Natural killer cell (primary cell): ENCODE measurements around the gene CRLF3. TPM values are rescaled to one million over a fixed set of nuclear protein-coding genes. Genes with fewer than 3 reads are reported as not detected.
"Not testable (repeated sequence)": the region's sequence is repeated elsewhere in the genome, so short reads cannot be mapped to it uniquely, and the experiment has no call there.

Experiments used
- ATAC-seq, 3 donors: fragments of 150-1000 bp in 2 of 3; fragments of 200-7000 bp in 1 of 3; cut with Tn5 transposase; 1 replicate in 1 of 3; 2 replicates in 2 of 3; pipeline ENCODE4 v1.10.0; 2021; ENCODE audit warnings: mild to moderate bottlenecking in 2 of 3, moderate library complexity in 2 of 3
- DNase-seq, 2 donors: peaks; one replicate each; pipeline versions ENCODE4 v3.0.0 to v3.0.0-alpha.2; 2013 to 2021; ENCODE audit warnings: mixed read lengths in 1 of 2
- H3K27ac ChIP-seq: one replicate; pipeline ENCODE4 v1.5.1; 2013; ENCODE audit warnings: mild to moderate bottlenecking, low read length
- H3K27me3 ChIP-seq: one replicate; pipeline ENCODE4 v1.6.1; 2013; ENCODE audit warnings: low read length; ENCODE audit not compliant: control insufficient read depth, insufficient read depth
- H3K36me3 ChIP-seq: one replicate; pipeline ENCODE4 v1.6.1; 2013; ENCODE audit warnings: low read length; ENCODE audit not compliant: control insufficient read depth, insufficient read depth
- H3K4me1 ChIP-seq: one replicate; pipeline ENCODE4 v1.6.1; 2013; ENCODE audit warnings: low read length; ENCODE audit not compliant: control insufficient read depth, insufficient read depth
- H3K4me3 ChIP-seq: one replicate; pipeline ENCODE4 v1.5.1; 2013; ENCODE audit warnings: low read length
- H3K9me3 ChIP-seq: one replicate; pipeline ENCODE4 v1.6.1; 2013; ENCODE audit warnings: low read length; ENCODE audit not compliant: control insufficient read depth, insufficient read depth
- H3K27ac Mint-ChIP-seq, 2 donors: one replicate each; pipeline ENCODE4 v1.8.0; 2022; ENCODE audit warnings: mild to moderate bottlenecking in 2 of 2, mixed read lengths in 2 of 2, moderate library complexity in 1 of 2
- H3K27me3 Mint-ChIP-seq, 2 donors: one replicate each; pipeline ENCODE4 v1.8.0; 2022; ENCODE audit warnings: low read depth in 2 of 2, mixed read lengths in 2 of 2
- H3K36me3 Mint-ChIP-seq: one replicate; pipeline ENCODE4 v1.8.0; 2022; ENCODE audit warnings: mixed read lengths
- H3K4me1 Mint-ChIP-seq, 2 donors: one replicate each; pipeline ENCODE4 v1.8.0; 2022; ENCODE audit warnings: mixed read lengths in 2 of 2
- H3K4me3 Mint-ChIP-seq: one replicate; pipeline ENCODE4 v1.8.0; 2022; ENCODE audit warnings: mild to moderate bottlenecking, moderate library complexity, mixed read lengths
- H3K9me3 Mint-ChIP-seq, 2 donors: one replicate each; pipeline ENCODE4 v1.8.0; 2022; ENCODE audit warnings: mixed read lengths in 2 of 2
- WGBS: methylation state at CpG from one replicate; pipeline ENCODE4 v1.1.7; 2013; ENCODE audit warnings: missing lambda C conversion rate; ENCODE audit not compliant: insufficient coverage; 5-methylcytosine and 5-hydroxymethylcytosine counted together
- intact Hi-C: fragments of 100-400 bp; cut with micrococcal nuclease; formaldehyde crosslinking; loops from one replicate; pipeline ENCODE4 v1.14.2; 2022
- total RNA-seq, 4 donors: library from RNA; stranded (reverse); fragments of 120-200 nt in 1 of 4; gene quantifications; one replicate each; pipeline versions ENCODE4 v1.2.3 to v1.2.4, GENCODE V29; 2013 to 2022
- TF ChIP-seq, protein P1 (sequence below): fragments of 200-600 bp; IDR thresholded peaks from one replicate; pipeline ENCODE4 v1.8.0; 2022; ENCODE audit warnings: antibody characterized with exemption

Gene CRLF3
- total RNA-seq, 3 donors from 2014 or later (not counting 1 experiment from before 2014, with no cell fraction given), result 49.0 to 89.0 (median 62.2) TPM

DNA sequence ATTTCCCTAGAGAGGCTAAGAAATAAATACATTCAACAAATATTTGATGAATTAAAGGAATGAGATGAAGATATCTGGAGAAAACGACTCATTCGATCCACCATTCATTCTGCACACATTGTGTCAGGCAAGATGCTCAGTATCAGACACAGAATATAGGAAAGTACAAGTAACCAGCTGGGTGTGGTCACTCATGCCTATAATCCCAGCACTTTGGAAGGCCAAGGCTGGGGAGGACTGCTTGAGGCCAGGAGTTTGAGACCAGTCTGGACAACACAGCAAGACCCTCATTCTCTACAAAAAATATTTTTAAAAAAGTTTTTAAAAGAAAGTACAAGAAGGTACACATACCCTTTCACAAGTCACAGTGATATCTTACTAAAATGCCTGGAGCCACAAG, 42.3 kb downstream of the CRLF3 start:
- no peak overlapping the region for H3K27ac ChIP-seq
- no peak overlapping the region for H3K4me3 Mint-ChIP-seq
- TF ChIP-seq, protein P1, sequence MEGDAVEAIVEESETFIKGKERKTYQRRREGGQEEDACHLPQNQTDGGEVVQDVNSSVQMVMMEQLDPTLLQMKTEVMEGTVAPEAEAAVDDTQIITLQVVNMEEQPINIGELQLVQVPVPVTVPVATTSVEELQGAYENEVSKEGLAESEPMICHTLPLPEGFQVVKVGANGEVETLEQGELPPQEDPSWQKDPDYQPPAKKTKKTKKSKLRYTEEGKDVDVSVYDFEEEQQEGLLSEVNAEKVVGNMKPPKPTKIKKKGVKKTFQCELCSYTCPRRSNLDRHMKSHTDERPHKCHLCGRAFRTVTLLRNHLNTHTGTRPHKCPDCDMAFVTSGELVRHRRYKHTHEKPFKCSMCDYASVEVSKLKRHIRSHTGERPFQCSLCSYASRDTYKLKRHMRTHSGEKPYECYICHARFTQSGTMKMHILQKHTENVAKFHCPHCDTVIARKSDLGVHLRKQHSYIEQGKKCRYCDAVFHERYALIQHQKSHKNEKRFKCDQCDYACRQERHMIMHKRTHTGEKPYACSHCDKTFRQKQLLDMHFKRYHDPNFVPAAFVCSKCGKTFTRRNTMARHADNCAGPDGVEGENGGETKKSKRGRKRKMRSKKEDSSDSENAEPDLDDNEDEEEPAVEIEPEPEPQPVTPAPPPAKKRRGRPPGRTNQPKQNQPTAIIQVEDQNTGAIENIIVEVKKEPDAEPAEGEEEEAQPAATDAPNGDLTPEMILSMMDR, result no peak

DNA sequence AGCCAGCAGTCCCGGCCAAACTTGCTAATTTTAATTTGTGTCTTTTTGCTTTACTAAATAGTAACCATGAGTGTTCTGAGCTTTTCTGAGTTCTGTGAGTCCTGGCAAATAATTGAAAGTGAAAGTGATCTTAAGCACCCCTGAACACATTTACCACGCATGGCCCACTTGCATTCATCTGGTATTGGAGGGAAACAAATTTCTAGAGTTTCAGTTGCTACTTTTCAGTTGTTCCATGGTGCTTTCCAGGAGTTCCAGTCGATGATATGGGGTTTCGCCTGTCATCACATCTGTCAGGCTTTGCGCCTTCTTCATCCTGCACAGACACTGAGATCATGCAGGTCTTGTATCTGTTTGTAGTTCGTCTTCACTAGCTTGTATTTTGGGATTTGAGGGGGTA, 44.1 kb downstream of the CRLF3 start:
- TF ChIP-seq, protein P1, result no peak
- Histone ChIP-seq H3K27ac (peak overlapping the region; percentile 29), H3K9me3 (no peaks in the 10 kb centered on the region), H3K4me3 (no peak overlapping the region), H3K36me3 (peaks cover 29% of the 10 kb centered on the region), H3K4me1 (peaks cover 6% of the 10 kb centered on the region), H3K27me3 (no peaks in the 10 kb centered on the region)
- peak in 1 of 2 donors; percentile 17 for DNase-seq
- intact Hi-C loops, result no loop called here
- H3K27me3 Mint-ChIP-seq, result no peaks in the 10 kb centered on the region
- ATAC-seq, result peak in 1 of 3 donors; percentile 25
- H3K36me3 Mint-ChIP-seq, result no peaks in the 10 kb centered on the region
- no peak overlapping the region for H3K4me3 Mint-ChIP-seq
- H3K4me1 Mint-ChIP-seq, result peaks cover 9 to 16% of the 10 kb centered on the region in 2 donors
- 63% methylated on average over 6 of the region's 6 CpGs for WGBS
- peak overlapping the region; percentile 59 to 81 for H3K27ac Mint-ChIP-seq
- no peaks in the 10 kb centered on the region for H3K9me3 Mint-ChIP-seq

More for the DNA sequence above, 42.3 kb downstream of the CRLF3 start:
- Mint-ChIP-seq H3K9me3 (no peaks in the 10 kb centered on the region), H3K36me3 (no peaks in the 10 kb centered on the region), H3K4me1 (peaks cover 9 to 16% of the 10 kb centered on the region in 2 donors), H3K27me3 (no peaks in the 10 kb centered on the region), H3K27ac (peak overlapping the region in 1 of 2 donors; percentile 43)
- Histone ChIP-seq H3K27me3 (no peaks in the 10 kb centered on the region), H3K9me3 (no peaks in the 10 kb centered on the region), H3K4me3 (no peak overlapping the region), H3K4me1 (peaks cover 6% of the 10 kb centered on the region), H3K36me3 (peaks cover 45% of the 10 kb centered on the region)
- 82% methylated on average over 2 of the region's 2 CpGs for WGBS
- no peak for DNase-seq
- no peak for ATAC-seq
- intact Hi-C loops, result no loop called here

DNA sequence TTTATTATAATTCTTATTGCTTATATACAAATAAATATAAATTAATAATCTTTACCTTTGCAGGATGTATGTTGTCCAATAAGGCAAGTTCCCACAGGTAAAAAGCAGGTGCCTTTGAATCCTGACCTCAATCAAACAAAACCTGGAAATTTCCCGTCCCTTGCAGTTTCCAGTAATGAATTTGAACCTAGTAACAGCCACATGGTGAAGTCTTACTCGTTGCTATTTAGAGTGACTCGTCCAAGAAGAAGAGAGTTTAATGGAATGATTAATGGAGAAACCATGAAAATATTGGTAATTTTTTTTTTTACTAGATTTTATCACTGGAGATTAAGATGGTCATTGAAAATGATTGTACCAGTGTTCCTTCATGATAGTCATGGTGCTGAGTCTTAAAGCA, 55.7 kb downstream of the CRLF3 start:
- H3K4me1 Mint-ChIP-seq, H3K27me3 Mint-ChIP-seq, H3K27ac ChIP-seq, H3K9me3 ChIP-seq, intact Hi-C loops, H3K36me3 Mint-ChIP-seq, ATAC-seq, H3K9me3 Mint-ChIP-seq, DNase-seq, H3K27ac Mint-ChIP-seq, H3K4me3 ChIP-seq, H3K27me3 ChIP-seq, H3K4me3 Mint-ChIP-seq, H3K4me1 ChIP-seq: not testable (repeated sequence)
- peaks cover 15% of the 10 kb centered on the region for H3K36me3 ChIP-seq
- 87% methylated on average over 3 of the region's 3 CpGs for WGBS

DNA sequence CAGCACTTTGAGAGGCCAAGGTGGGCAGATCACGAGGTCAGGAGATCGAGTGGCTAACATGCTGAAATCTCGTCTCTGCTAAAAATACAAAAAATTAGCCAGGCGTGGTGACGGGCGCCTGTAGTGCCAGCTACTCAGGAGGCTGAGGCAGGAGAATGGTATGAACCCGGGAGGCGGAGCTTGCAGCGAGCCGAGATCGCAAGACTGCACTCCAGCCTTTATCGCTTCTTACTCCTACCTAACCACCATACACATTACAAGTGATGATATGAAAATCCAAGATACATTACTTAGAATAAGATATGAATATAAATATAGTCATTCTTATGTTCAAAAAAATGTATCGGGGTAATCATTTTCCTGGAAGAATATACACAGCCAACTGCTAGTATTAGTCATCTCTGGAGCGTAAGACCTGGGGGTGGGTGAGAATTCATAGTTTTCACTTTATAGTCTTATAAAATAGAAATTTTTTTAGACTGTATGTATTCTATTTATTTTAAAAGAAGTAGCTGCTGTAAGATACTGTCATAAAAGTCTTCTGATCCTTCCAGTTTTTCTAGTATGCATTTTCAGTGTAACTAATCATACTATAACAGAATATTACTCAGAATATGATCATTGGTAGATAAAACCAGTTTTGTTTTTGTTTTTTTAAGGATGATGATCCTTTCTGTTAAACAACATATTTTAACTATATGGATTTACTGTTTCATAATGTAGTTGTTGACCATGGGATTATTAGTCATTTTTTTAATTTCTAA, 56.7 kb downstream of the CRLF3 start:
- ATAC-seq, H3K27me3 Mint-ChIP-seq, H3K4me3 ChIP-seq, H3K9me3 ChIP-seq, H3K36me3 Mint-ChIP-seq, DNase-seq, H3K27me3 ChIP-seq, H3K27ac Mint-ChIP-seq, H3K9me3 Mint-ChIP-seq, H3K4me1 Mint-ChIP-seq, intact Hi-C loops, H3K4me1 ChIP-seq, H3K27ac ChIP-seq, H3K4me3 Mint-ChIP-seq: not testable (repeated sequence)
- 97% methylated on average over 9 of the region's 14 CpGs for WGBS
- peaks cover 17% of the 10 kb centered on the region for H3K36me3 ChIP-seq
